Skin of body (tissue), 3 donors: ENCODE results near the gene PDIA3. TPM values are rescaled to one million over a fixed set of nuclear protein-coding genes. Genes with fewer than 3 reads are reported as not detected.

Experiments used
- DNase-seq: peaks from one replicate; lab custom pipeline; 2025; lab: John Stamatoyannopoulos, UW
- small RNA-seq: library from RNA; depleted of rRNA; stranded (forward); fragments of <200 nt; gene quantifications from one replicate; pipeline ENCODE3, GENCODE V24; 2014; ENCODE audit warnings: low replicate concordance
- total RNA-seq: library from RNA; depleted of rRNA; stranded (reverse); fragments of >200 nt; gene quantifications from one replicate; pipeline ENCODE4 v1.2.3, GENCODE V29; 2014

PDIA3 gene
- total RNA-seq, 1 donor from 2014 or later, result 88.7 TPM

GRCh38 chr15:43821505-43821904, 75.3 kb downstream of the PDIA3 start:
- no peak for DNase-seq

Small RNAs within 50 kb of the gene (small RNA-seq; reads per million reads assigned to genes)
- not detected for gene MIR1282
- not detected for gene RNU6-353P
- gene RNU6-354P, result not detected

Other genes with a start within 250 kb of the PDIA3 start
- 14.3 TPM for gene MAP1A, start 228.8 kb upstream of the PDIA3 start, total RNA-seq
- gene PPIP5K1, start 156.2 kb upstream of the PDIA3 start, total RNA-seq, result 29.7 TPM
- 3.9 TPM for gene CKMT1B, start 152.4 kb upstream of the PDIA3 start, total RNA-seq
- 0.59 TPM for gene STRC, start 127.6 kb upstream of the PDIA3 start, total RNA-seq
- 1.8 TPM for gene CATSPER2, start 97.6 kb upstream of the PDIA3 start, total RNA-seq
- 7.1 TPM for gene CKMT1A, start 52.6 kb upstream of the PDIA3 start, total RNA-seq
- gene ELL3, start 30.5 kb downstream of the PDIA3 start, total RNA-seq, result 14.2 TPM
- gene SERF2, start 45.9 kb downstream of the PDIA3 start, total RNA-seq, result 196 TPM
- gene SERINC4, start 53.8 kb downstream of the PDIA3 start, total RNA-seq, result 0.10 TPM
- 14.4 TPM for gene HYPK, start 54.2 kb downstream of the PDIA3 start, total RNA-seq
- gene MFAP1, start 78.3 kb downstream of the PDIA3 start, total RNA-seq, result 20.3 TPM
- 8.7 TPM for gene WDR76, start 80.6 kb downstream of the PDIA3 start, total RNA-seq